ENCODE measurements around the gene DSCAML1.

GRCh38 chr11:117453886-117454563 lies 343.0 kb downstream of the DSCAML1 start:
- TF ChIP-seq POLR2AphosphoS5 (IDR thresholded peaks at IDR 0.05; ENCODE audit: low read depth, low read length): no peak
- TF ChIP-seq, protein P1, sequence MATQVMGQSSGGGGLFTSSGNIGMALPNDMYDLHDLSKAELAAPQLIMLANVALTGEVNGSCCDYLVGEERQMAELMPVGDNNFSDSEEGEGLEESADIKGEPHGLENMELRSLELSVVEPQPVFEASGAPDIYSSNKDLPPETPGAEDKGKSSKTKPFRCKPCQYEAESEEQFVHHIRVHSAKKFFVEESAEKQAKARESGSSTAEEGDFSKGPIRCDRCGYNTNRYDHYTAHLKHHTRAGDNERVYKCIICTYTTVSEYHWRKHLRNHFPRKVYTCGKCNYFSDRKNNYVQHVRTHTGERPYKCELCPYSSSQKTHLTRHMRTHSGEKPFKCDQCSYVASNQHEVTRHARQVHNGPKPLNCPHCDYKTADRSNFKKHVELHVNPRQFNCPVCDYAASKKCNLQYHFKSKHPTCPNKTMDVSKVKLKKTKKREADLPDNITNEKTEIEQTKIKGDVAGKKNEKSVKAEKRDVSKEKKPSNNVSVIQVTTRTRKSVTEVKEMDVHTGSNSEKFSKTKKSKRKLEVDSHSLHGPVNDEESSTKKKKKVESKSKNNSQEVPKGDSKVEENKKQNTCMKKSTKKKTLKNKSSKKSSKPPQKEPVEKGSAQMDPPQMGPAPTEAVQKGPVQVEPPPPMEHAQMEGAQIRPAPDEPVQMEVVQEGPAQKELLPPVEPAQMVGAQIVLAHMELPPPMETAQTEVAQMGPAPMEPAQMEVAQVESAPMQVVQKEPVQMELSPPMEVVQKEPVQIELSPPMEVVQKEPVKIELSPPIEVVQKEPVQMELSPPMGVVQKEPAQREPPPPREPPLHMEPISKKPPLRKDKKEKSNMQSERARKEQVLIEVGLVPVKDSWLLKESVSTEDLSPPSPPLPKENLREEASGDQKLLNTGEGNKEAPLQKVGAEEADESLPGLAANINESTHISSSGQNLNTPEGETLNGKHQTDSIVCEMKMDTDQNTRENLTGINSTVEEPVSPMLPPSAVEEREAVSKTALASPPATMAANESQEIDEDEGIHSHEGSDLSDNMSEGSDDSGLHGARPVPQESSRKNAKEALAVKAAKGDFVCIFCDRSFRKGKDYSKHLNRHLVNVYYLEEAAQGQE (IDR thresholded peaks at IDR 0.05; ENCODE audit: insufficient read depth in 1 of 2, low read depth in 2 of 2, low read length in 2 of 2): no peak
- no peak for TF ChIP-seq TAF1 (IDR thresholded peaks at IDR 0.05; ENCODE audit: borderline replicate concordance, insufficient read depth, low read length)
- no peak for TF ChIP-seq FOXP2 (optimal IDR thresholded peaks at IDR 0.05; ENCODE audit: borderline replicate concordance, extremely low read depth, extremely low read length, insufficient read depth)
